Pulmonary artery endothelial cell (primary cell): Measurements from ENCODE around the gene SSBP1. TPM values are rescaled to one million over a fixed set of nuclear protein-coding genes. Genes with fewer than 3 reads are reported as not detected.
"Not testable (repeated sequence)": the region's sequence is repeated elsewhere in the genome, so short reads cannot be mapped to it uniquely, and the experiment has no call there.

ENCODE experiments used
- DNase-seq: peaks from one replicate; pipeline ENCODE4 v3.0.0-alpha.2; 2011; ENCODE audit warnings: low read depth, low spot score
- total RNA-seq: library from RNA; depleted of rRNA; stranded (reverse); fragments of >200 nt; gene quantifications from 2 replicates; pipeline ENCODE4 v1.2.3, GENCODE V29; 2014

SSBP1 gene
- total RNA-seq, 1 donor from 2014 or later: 200 TPM

DNA sequence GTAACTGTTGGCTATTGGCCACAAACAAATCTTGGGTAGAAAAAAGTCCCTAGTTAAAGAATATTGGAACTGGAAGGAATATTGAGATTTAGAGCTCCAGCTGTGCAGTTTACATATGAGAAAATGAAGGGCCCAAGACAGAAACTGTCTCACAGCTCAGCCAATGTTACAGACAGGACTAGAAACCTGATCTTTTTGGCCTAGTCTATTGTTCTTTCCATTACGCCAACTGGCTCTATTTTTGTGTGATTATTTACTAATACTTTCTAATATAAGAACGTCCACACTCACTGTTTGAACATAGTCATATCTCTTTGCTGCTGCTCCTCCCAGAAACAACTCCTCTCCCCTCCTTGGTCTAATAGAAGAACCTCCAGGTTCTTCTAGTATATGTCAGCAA is 28.8 kb upstream of the SSBP1 start:
- no peak for DNase-seq

GRCh38 chr7:141709749-141710148 is 28.4 kb upstream of the SSBP1 start:
- DNase-seq: no peak

DNA sequence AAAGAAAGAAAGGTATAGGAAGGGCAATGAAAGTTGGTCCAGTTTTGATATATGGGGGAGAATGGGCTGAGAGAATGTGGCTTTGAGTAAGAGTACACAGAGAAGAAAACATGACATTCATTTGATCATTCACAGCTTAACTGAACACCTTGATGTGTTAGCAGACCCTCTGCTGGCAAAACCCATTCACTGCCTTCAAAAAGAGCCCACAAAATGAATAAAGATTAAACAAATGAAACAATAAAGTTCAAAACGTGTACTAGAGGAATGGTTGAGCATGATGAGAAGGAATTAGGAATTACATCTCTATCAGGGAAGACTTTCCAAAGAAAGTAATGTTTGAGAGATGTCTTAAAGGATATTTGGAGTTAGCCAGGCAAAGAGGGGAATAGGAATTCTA is 27.9 kb upstream of the SSBP1 start:
- no peak for DNase-seq

GRCh38 chr7:141712603-141713255 is 25.4 kb upstream of the SSBP1 start:
- DNase-seq: no peak

GRCh38 chr7:141713890-141714289 is 24.3 kb upstream of the SSBP1 start:
- no peak for DNase-seq

GRCh38 chr7:141714571-141714970 is 23.6 kb upstream of the SSBP1 start:
- no peak for DNase-seq

DNA sequence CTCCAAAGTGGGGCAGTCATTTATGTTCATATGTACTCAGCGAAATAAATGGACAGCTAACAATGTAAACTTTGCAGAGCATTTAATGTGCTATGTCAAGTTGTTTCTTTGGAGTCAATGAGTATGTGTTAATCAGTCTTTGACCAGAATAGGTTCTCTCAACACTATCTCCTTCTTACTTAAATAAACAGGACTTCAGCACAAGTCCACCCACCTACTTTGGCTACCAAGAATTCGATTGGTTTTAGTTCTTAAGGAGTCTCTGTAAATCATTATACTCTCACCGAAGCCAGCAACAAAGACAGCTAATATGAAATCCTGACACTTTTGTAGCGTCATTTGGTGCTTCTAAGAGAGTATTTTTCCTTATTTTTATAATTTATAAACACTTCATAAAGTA is 23.1 kb upstream of the SSBP1 start:
- DNase-seq: no peak

DNA sequence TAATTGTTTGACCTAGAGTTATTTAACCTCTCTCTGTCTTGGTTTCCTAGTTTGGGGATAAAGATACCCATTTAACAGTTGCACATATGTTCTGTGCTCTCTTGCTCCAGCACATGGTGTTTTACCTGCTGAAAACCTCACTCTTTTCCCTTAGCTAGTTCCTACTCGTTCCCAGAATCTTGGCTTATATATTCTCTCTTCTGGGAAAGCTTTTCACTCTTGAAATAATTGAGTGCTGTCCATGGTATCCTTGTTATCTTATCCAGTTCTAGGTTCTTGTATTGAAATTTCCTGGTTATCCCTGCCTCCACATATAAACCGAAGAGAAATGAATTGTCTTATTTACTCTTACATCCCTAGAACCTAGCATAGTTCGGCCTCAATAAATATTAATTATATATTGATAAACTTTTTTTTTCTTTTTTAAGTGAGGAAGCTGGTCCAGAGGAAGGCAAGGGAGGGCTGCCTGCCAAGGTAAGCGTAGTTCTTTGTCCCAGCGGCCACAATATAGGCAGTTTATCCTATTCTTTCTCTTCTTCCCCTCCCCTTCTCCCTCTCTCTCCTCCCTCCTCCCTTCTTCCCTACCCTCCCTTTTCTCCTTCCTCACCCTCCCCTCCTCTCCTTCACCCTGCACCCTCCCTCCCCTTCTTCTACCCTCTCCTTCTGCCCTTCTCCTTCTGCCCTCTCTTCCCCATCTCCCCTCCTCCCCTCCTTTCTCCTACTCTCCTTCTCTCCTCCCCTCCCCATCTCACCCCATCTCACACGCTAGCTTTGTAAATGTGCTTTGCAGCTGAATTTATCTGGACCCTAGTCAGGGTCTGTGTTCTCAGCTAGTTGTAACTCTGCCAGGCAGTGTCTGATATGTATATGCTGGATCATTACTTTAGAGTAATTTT is 22.1 kb upstream of the SSBP1 start:
- no peak for DNase-seq

DNA sequence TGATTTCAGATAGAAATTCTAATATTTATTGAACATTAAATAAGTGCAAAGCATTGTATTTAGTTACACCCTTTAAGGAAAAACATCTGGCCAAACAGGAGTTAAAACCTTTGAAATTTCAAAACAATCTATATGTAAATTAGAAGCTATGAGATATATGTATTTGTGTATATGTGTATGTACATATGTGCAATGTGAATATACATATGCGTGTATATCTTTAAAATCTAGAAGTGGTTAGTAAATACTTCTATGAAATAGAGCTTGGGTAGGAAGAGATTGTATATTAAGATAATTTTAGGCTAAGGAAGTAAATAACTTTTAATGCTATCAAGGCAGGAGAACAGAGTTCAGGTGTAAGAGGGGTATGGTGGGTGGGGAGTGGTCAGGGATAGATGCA is 20.7 kb upstream of the SSBP1 start:
- no peak for DNase-seq

DNA sequence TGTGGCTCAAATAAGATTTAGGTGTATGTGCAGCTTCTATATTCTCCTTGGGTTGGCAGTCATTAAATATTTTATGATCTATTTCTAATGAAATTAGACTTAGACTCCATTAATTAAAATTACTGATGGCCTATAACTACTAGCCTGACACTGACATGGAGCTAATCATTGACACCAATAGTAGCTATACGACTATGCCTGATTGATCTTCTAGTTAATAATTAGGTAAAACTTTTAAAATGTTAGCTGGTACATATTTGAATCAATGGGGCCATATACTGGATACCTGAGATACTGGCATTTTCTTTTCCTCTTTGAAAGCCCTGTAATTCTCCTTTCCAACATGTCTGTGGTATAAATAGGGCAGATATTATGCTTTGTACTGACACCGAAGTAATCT is 15.6 kb upstream of the SSBP1 start:
- DNase-seq: no peak

GRCh38 chr7:141729020-141729419 is 9.1 kb upstream of the SSBP1 start:
- DNase-seq: no peak

DNA sequence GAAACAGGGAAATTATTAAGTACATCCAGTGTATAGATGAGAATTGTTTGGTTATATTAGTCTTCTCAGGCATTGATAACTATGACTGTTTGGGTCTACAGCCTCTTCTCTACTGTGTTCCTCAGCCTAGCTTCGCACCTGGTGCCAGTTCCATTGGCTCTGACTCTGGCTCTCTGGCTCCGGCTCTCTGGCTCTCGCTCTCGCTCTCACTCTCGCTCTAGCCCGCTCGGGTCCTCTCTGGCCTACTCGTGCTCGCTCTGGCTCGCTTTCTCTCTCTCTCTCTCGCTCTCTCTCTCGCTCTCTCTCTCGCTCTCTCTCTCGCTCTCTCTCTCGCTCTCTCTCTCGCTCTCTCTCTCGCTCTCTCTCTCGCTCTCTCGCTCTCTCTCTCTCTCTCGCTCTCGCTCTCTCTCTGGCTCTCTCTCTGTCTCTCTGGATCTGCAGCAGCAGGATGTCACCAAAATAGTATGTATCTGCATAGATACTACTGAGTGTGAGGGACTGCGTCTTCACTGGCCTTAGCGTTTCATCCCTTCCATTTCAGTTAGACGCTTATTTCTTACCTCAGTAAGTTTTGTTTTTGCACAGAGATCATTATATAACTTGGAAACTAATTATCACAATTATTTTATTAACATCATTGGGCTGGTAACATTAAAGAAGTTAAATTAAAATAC is 6.5 kb upstream of the SSBP1 start:
- DNase-seq: no peak

- DNase-seq: no peak
These were observed 881 bp upstream of the SSBP1 start for GRCh38 chr7:141737118-141737835.

GRCh38 chr7:141738592-141739013 is 445 bp downstream of the SSBP1 start:
- DNase-seq: no peak

GRCh38 chr7:141739250-141739649 is 1.1 kb downstream of the SSBP1 start:
- DNase-seq: no peak

GRCh38 chr7:141742229-141742628 is 4.1 kb downstream of the SSBP1 start:
- DNase-seq: no peak

GRCh38 chr7:141744131-141744530 is 6.0 kb downstream of the SSBP1 start:
- DNase-seq: no peak

DNA sequence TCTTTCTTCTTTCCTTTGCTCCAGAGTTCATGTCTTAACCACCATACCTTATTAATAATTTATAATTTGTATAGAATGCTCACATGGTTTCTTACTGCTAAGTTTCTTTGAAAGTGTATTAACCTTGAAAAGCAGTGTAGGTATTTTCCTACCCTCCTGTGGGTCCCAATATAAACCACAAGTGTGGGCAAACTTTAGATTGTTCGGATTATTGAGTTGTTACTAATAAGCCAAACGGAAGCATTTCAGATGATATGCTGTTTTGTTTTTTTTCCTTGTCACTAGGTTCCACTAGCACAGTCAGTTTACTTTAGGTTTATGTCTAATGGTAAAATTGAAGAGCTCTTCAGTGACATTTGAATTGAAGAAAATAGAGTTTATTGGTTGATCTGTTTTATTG is 10.2 kb downstream of the SSBP1 start:
- no peak for DNase-seq

- DNase-seq: not testable (repeated sequence)
These were observed 13.7 kb downstream of the SSBP1 start for GRCh38 chr7:141751904-141752303.

GRCh38 chr7:141752634-141753033 is 14.5 kb downstream of the SSBP1 start:
- no peak for DNase-seq

DNA sequence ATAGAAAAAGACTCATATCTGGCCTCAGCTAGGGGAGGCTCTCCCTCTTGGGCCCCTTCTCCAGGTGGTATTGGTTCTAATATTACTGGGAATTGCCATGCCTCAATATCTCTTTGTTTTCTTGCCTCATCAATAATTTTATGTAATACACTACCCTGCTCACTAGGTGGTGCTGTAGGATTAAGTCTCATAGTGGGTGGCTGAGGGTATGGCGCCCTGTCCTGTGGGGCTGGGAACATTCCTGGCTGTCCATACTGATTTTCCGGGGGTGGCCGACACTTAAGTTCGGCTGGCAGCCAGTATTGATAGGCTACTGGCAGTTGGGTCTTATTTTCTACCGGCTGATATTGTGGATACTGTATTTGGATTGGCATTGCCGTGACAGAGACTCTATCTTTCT is 16.8 kb downstream of the SSBP1 start:
- DNase-seq: no peak

DNA sequence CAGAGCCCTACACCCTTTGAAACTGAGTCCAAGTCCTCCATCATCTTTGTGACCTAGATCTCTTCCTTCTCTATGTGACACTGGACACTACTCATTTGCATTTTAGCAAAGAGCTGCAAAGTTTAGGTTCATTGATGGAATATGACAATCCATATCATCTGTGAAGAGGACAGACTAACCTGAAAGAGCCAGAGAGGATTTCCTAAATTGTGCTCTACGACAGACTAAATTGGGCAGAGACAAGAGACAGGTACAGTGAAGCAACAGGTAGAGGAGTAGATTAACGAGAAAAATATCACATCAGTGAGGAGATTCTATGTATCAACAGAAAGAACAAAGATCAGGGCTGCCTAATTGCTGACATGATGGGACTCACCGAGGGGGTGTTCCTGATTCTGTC is 25.6 kb downstream of the SSBP1 start, which contains the start of gene TAS2R3:
Gene TAS2R3, plus strand, starts transcription at position 301 of the 400 bp plus-strand sequence. Its CDS starts 62 bp downstream, at position 363.
- DNase-seq: no peak
